GM12891 (cell line): ENCODE results near the gene CDH10.

Experiments
- POLR2AphosphoS5 ChIP-seq: IDR thresholded peaks from 2 replicates; pipeline ENCODE4 v1.6.1; 2011; ENCODE audit warnings: low read depth, low read length, control low read depth
- TAF1 ChIP-seq: IDR thresholded peaks from 2 replicates; pipeline ENCODE4 v1.6.1; 2011; ENCODE audit warnings: low read depth, low read length, control low read depth

GRCh38 chr5:24480952-24481351 is 163.8 kb downstream of the CDH10 start:
- TF ChIP-seq TAF1 (no peak), POLR2AphosphoS5 (no peak)
